ENCODE data around the gene PKHD1. TPM values are rescaled to one million over a fixed set of nuclear protein-coding genes. Genes with fewer than 3 reads are reported as not detected.

Gene PKHD1
- total and polyA plus RNA-seq, 2 of the 8 experiments (the other 6 are each of a cell fraction or from before 2014, with no cell fraction given): 0.06 to 0.09 TPM

DNA sequence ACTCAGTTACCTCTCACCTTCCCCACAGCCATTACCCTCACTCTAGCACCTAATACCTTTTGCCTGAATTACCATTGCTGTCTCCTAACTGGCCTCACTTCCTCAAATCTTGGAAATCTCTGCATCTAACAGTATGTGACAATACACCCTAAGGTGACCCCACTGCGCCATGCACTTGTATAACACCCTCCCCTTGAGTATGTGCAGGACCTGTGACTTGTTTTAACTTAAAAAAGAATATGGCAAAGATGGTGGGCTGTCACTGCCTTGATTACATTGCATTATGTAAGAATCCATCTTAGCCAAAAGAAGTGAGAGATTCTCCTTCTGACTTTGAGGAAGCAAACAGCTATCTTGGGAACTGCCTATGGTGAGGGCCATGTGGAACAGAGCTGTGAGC is 29.9 kb upstream of the PKHD1 start:
- Histone ChIP-seq H3K4me2 (ENCODE audit: insufficient read depth in 1 of 2, low read depth in 2 of 2, low read length in 2 of 2) (no peak overlapping the region), H2AK5ac (ENCODE audit: low read depth, low read length) (no peak overlapping the region), H3K27ac (ENCODE audit: low read depth, low read length) (no peak overlapping the region), H2BK120ac (replicated peaks; ENCODE audit: low read depth, low read length) (no peak overlapping the region), H4K8ac (ENCODE audit: extremely low read depth, insufficient read depth, low read length) (no peak overlapping the region), H2BK12ac (ENCODE audit: low read depth, low read length) (no peak overlapping the region), H3K9me3 (ENCODE audit: insufficient read depth in 2 of 2, low read depth in 1 of 2, low read length in 1 of 2) (peaks cover 3 to 9% of the 10 kb centered on the region in 2 experiments; a peak in 1 of 4 replicates), H4K91ac (replicated peaks; ENCODE audit: insufficient read length, low read length) (no peak overlapping the region), H2BK15ac (ENCODE audit: low read length) (no peak overlapping the region), H3K27me3 (replicated peaks in 1 of 4; ENCODE audit: control insufficient read depth in 3 of 4, extremely low read depth in 1 of 4, insufficient read depth in 3 of 4, low read length in 3 of 4) (no peaks in the 10 kb centered on the region), H4K5ac (ENCODE audit: insufficient read length, low read depth, low read length) (no peak overlapping the region), H3K23me2 (ENCODE audit: low read depth, low read length) (no peaks in the 10 kb centered on the region), H3K36me3 (ENCODE audit: control insufficient read depth in 2 of 4, insufficient read depth in 4 of 4, low read length in 3 of 4) (no peaks in the 10 kb centered on the region; a peak in 2 of 8 replicates), H3K79me1 (ENCODE audit: low read depth, low read length) (no peaks in the 10 kb centered on the region), H2BK20ac (ENCODE audit: low read length) (no peak overlapping the region), H2AFZ (ENCODE audit: low read length) (no peak overlapping the region), H3K23ac (ENCODE audit: insufficient read length) (no peak overlapping the region), H3K4me3 (ENCODE audit: extremely low read depth in 1 of 4, insufficient read depth in 2 of 4, low read depth in 3 of 4, low read length in 4 of 4) (no peak overlapping the region), H3K9ac (replicated peaks in 1 of 4; ENCODE audit: extremely low read depth in 1 of 4, low read depth in 3 of 4, low read length in 3 of 4) (no peak overlapping the region), H3K4ac (replicated peaks; ENCODE audit: insufficient read length, low read depth, low read length) (no peak overlapping the region), H2BK5ac (ENCODE audit: low read depth, low read length) (no peak overlapping the region), H3K14ac (ENCODE audit: insufficient read length) (no peak overlapping the region), H3K56ac (replicated peaks; ENCODE audit: insufficient read length, low read depth, low read length) (no peak overlapping the region), H4K20me1 (replicated peaks in 1 of 2; ENCODE audit: control insufficient read depth in 1 of 2, insufficient read depth in 2 of 2, low read length in 2 of 2) (no peaks in the 10 kb centered on the region), H3K18ac (ENCODE audit: extremely low read depth, low read length) (no peak overlapping the region), H3K79me2 (ENCODE audit: control insufficient read depth in 1 of 2, insufficient read depth in 2 of 2, low read length in 2 of 2) (no peaks in the 10 kb centered on the region), H3K4me1 (replicated peaks in 1 of 4; ENCODE audit: control insufficient read depth in 3 of 4, insufficient read depth in 4 of 4, low read length in 3 of 4) (no peaks in the 10 kb centered on the region)
- ChIA-PET POLR2A (ENCODE audit: partially characterized antibody) (no interaction called here), CTCF (ENCODE audit: partially characterized antibody) (no interaction called here)
- FAIRE-seq: no peak
- no peak for DNase-seq (ENCODE audit: low read depth in 1 of 2, low spot score in 2 of 2)
- WGBS, 2 experiments (ENCODE audit: extremely low coverage in 1 of 2, insufficient coverage in 1 of 2, insufficient read length in 1 of 2, insufficient replicate concordance in 2 of 2, low coverage in 1 of 2, low lambda C conversion rate in 2 of 2, missing lambda C conversion rate in 1 of 2): 80% methylated on average over 1 of the region's 1 CpG; no CpG with 5 or more reads in 1 of the 2 experiments
- TF ChIP-seq KDM4A (IDR thresholded peaks at IDR 0.05; ENCODE audit: low read depth, low read length, severe bottlenecking): no peak
- TF ChIP-seq, protein P1, sequence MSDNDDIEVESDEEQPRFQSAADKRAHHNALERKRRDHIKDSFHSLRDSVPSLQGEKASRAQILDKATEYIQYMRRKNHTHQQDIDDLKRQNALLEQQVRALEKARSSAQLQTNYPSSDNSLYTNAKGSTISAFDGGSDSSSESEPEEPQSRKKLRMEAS (IDR thresholded peaks at IDR 0.05): no peak
- TF ChIP-seq, protein P2, sequence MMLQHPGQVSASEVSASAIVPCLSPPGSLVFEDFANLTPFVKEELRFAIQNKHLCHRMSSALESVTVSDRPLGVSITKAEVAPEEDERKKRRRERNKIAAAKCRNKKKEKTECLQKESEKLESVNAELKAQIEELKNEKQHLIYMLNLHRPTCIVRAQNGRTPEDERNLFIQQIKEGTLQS (IDR thresholded peaks at IDR 0.05; ENCODE audit: insufficient read depth, low read depth, low read length): no peak
- no peak for TF ChIP-seq SIRT6 (IDR thresholded peaks at IDR 0.05; ENCODE audit: low read length)
- TF ChIP-seq RXRA (IDR thresholded peaks at IDR 0.05; ENCODE audit: insufficient read depth, low read depth, low read length): no peak
- no peak for TF ChIP-seq NANOG (IDR thresholded peaks at IDR 0.05; ENCODE audit: insufficient read depth, low read depth, low read length, poor library complexity, severe bottlenecking)
- TF ChIP-seq KDM5A (IDR thresholded peaks at IDR 0.05; ENCODE audit: low read length): no peak
- TF ChIP-seq NRF1 (IDR thresholded peaks at IDR 0.05; ENCODE audit: low read depth, low read length): no peak
- no peak for TF ChIP-seq SP4 (IDR thresholded peaks at IDR 0.05; ENCODE audit: low read length)
- TF ChIP-seq GABPA (IDR thresholded peaks at IDR 0.05; ENCODE audit: borderline replicate concordance, insufficient read depth, low read length): no peak
- TF ChIP-seq TEAD4 (IDR thresholded peaks at IDR 0.05; ENCODE audit: low read depth, low read length): no peak
- no peak for TF ChIP-seq TBP (IDR thresholded peaks at IDR 0.05; ENCODE audit: low read depth, low read length)
- TF ChIP-seq CHD1 (IDR thresholded peaks at IDR 0.05; ENCODE audit: low read depth, low read length): no peak
- no peak for TF ChIP-seq CBX8 (IDR thresholded peaks at IDR 0.05; ENCODE audit: borderline replicate concordance, low read depth, low read length)

Measured in H1 (cell line).